Astrocyte (in vitro differentiated cells and primary cell): ENCODE data around the gene MFNG. TPM values are rescaled to one million over a fixed set of nuclear protein-coding genes. Genes with fewer than 3 reads are reported as not detected.

Experiments
- DNase-seq: peaks from one replicate; pipeline ENCODE4 v3.0.0-alpha.2; 2010; ENCODE audit warnings: low read depth
- FAIRE-seq: peaks from 2 replicates; lab custom pipeline; 2011; peaks lifted over from hg19 to GRCh38; lab: Jason Lieb, UNC
- H2AFZ ChIP-seq: 2 replicates; pipeline ENCODE4 v1.6.0; 2012; ENCODE audit warnings: low read depth, low read length, inconsistent platforms
- H3K27ac ChIP-seq: 2 replicates; pipeline ENCODE4 v1.5.1; 2011; ENCODE audit warnings: low read depth, low read length, inconsistent platforms
- H3K27me3 ChIP-seq: 2 replicates; pipeline ENCODE4 v1.6.0; 2011; ENCODE audit warnings: low read length, inconsistent platforms; ENCODE audit not compliant: insufficient read depth
- H3K36me3 ChIP-seq: 2 replicates; pipeline ENCODE4 v1.5.1; 2011; ENCODE audit warnings: low read length, inconsistent platforms; ENCODE audit not compliant: insufficient read depth
- H3K4me1 ChIP-seq: 2 replicates; pipeline ENCODE4 v1.5.1; 2011; ENCODE audit warnings: low read length, inconsistent platforms; ENCODE audit not compliant: insufficient read depth
- H3K4me2 ChIP-seq: 2 replicates; pipeline ENCODE4 v1.6.0; 2012; ENCODE audit warnings: low read length, inconsistent platforms
- H3K4me3 ChIP-seq: 2 replicates; pipeline ENCODE4 v1.5.1; 2011; ENCODE audit warnings: low read depth, mild to moderate bottlenecking, low read length, inconsistent platforms; ENCODE audit not compliant: insufficient read depth
- H3K79me2 ChIP-seq: 2 replicates; pipeline ENCODE4 v1.6.0; 2012; ENCODE audit warnings: mild to moderate bottlenecking, low read length, inconsistent platforms; ENCODE audit not compliant: insufficient read depth
- H3K9ac ChIP-seq: 2 replicates; pipeline ENCODE4 v1.6.0; 2012; ENCODE audit warnings: mild to moderate bottlenecking, low read length, inconsistent platforms
- H3K9me3 ChIP-seq: 2 replicates; pipeline ENCODE4 v1.5.1; 2012; ENCODE audit warnings: low read depth, mild to moderate bottlenecking, low read length, inconsistent platforms; ENCODE audit not compliant: insufficient read depth
- H4K20me1 ChIP-seq: 2 replicates; pipeline ENCODE4 v1.6.0; 2012; ENCODE audit warnings: low read length, inconsistent platforms; ENCODE audit not compliant: insufficient read depth
- H3K27ac Mint-ChIP-seq: one replicate; pipeline ENCODE4 v1.8.0; 2021; ENCODE audit warnings: mild to moderate bottlenecking, mixed read lengths; ENCODE audit not compliant: unreplicated experiment
- H3K27me3 Mint-ChIP-seq: one replicate; pipeline ENCODE4 v1.8.0; 2021; ENCODE audit warnings: low read depth, mixed read lengths; ENCODE audit not compliant: unreplicated experiment
- H3K36me3 Mint-ChIP-seq: one replicate; pipeline ENCODE4 v1.8.0; 2021; ENCODE audit warnings: low read depth, mixed read lengths; ENCODE audit not compliant: unreplicated experiment
- H3K4me1 Mint-ChIP-seq: one replicate; pipeline ENCODE4 v1.8.0; 2021; ENCODE audit warnings: low read depth, mixed read lengths; ENCODE audit not compliant: unreplicated experiment
- H3K4me3 Mint-ChIP-seq: one replicate; pipeline ENCODE4 v1.8.0; 2021; ENCODE audit warnings: mild to moderate bottlenecking, moderate library complexity, mixed read lengths; ENCODE audit not compliant: unreplicated experiment
- H3K9me3 Mint-ChIP-seq: one replicate; pipeline ENCODE4 v1.8.0; 2021; ENCODE audit warnings: mild to moderate bottlenecking, mixed read lengths; ENCODE audit not compliant: unreplicated experiment
- CTCF ChIP-seq: IDR thresholded peaks from 2 replicates; pipeline ENCODE4 v1.5.1; 2011; ENCODE audit warnings: low read depth, mild to moderate bottlenecking, inconsistent platforms, low read length, moderate library complexity; ENCODE audit not compliant: insufficient read depth
- EZH2 ChIP-seq: IDR thresholded peaks from 2 replicates; pipeline ENCODE4 v1.6.1; 2012; ENCODE audit warnings: mild to moderate bottlenecking, low read length, inconsistent platforms; ENCODE audit not compliant: insufficient read depth
- total RNA-seq: library from RNA; stranded (reverse); gene quantifications from 2 replicates; pipeline ENCODE4 v1.2.1, GENCODE V29; 2021

The MFNG gene
- total RNA-seq, 1 donor from 2014 or later: 1.4 TPM

- DNase-seq (no peak), FAIRE-seq (no peak)
- H3K36me3 ChIP-seq: no peaks in the 10 kb centered on the region
- TF ChIP-seq CTCF (no peak), EZH2 (no peak)
- H3K4me1 ChIP-seq: peaks cover 25% of the 10 kb centered on the region
- H3K4me1 Mint-ChIP-seq: peaks cover 28% of the 10 kb centered on the region
- H3K4me3 ChIP-seq: no peak overlapping the region
- peaks cover 5% of the 10 kb centered on the region for H4K20me1 ChIP-seq
- H3K27ac Mint-ChIP-seq: no peak overlapping the region
- no peak overlapping the region for H2AFZ ChIP-seq
- peaks cover 3% of the 10 kb centered on the region for H3K9me3 Mint-ChIP-seq
- H3K27me3 ChIP-seq: no peaks in the 10 kb centered on the region
- no peak overlapping the region for H3K4me2 ChIP-seq
- H3K4me3 Mint-ChIP-seq: no peak overlapping the region
- H3K27me3 Mint-ChIP-seq: peaks cover 3% of the 10 kb centered on the region
- H3K27ac ChIP-seq: no peak overlapping the region
- H3K79me2 ChIP-seq: peaks cover 31% of the 10 kb centered on the region
- H3K9ac ChIP-seq: no peak overlapping the region
- no peaks in the 10 kb centered on the region for H3K9me3 ChIP-seq
- peaks cover 2% of the 10 kb centered on the region for H3K36me3 Mint-ChIP-seq
Measured at GRCh38 chr22:37520776-37521191, 34.6 kb upstream of the MFNG start.

DNA sequence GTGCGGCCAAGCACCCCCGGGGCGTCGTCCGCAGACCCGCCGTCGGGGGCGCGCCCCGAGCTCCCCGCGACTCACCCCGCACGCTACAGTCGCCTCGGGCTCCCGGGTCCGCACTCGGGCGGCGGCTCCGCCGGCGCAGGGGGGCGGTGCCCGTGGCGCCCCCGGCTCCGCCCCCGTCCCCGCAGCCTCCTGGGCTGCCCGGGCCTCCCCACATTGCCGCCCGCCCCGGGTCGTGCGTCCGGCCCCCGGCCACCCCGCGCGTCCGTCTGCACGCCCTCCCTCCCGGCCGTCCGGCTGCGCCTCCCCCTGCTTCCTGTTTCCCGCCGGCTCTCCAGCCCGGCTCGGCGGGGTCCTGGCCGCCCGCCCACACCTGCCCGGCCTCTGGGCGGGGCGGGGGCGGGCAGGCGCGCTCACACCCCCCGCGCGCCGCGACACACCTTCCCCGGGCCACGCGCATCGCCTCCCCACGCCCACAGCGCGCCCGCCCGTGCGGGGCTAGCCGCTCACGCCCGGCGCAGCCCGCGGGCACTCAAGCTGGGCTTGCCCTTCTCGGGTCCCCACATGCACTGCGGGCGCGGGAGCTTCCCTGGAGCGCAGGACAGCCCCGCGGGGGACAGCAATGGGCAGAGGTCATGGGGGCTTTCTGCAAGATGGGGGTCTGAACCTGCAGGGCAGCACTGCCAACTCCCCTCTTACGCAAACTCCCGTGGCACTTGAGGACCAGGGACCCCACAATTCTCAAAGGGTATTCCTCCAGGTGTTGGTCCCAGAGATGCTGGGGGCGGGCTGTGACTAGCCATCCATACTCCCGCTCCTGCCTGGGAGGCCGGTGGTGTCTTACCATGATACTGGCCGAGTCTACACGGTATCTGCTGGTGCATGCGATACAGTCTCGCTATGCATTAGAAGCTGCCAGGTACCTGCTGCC, 33.3 kb upstream of the MFNG start, which contains the start of gene CARD10:
Gene CARD10 (minus strand): TSS at position 148 of the 928 bp plus-strand sequence. CDS start 215 bp downstream, outside the sequence.
- Histone ChIP-seq H3K4me2 (peak within 1 kb of the TSS; percentile 89), H3K9me3 (no peaks in the 10 kb centered on the region), H3K27me3 (no peaks in the 10 kb centered on the region), H3K9ac (peak within 1 kb of the TSS; percentile 80), H4K20me1 (peaks cover 11% of the 10 kb centered on the region), H2AFZ (peak within 1 kb of the TSS; percentile 87), H3K4me3 (peak within 1 kb of the TSS; percentile 68), H3K4me1 (peaks cover 18% of the 10 kb centered on the region), H3K27ac (no peak within 1 kb of the TSS), H3K79me2 (peaks cover 41% of the 10 kb centered on the region), H3K36me3 (no peaks in the 10 kb centered on the region)
- Mint-ChIP-seq H3K4me1 (peaks cover 20% of the 10 kb centered on the region), H3K9me3 (peaks cover 3% of the 10 kb centered on the region), H3K27ac (peak within 1 kb of the TSS; percentile 3), H3K4me3 (peak within 1 kb of the TSS; percentile 90), H3K36me3 (peaks cover 9% of the 10 kb centered on the region), H3K27me3 (peaks cover 3% of the 10 kb centered on the region)
- no peak for DNase-seq
- TF ChIP-seq EZH2: no peak
- TF ChIP-seq CTCF: no peak
- FAIRE-seq: no peak
